OCI-LY3 (cell line): ENCODE measurements around the gene PLEKHD1.
"Not testable (repeated sequence)": the region's sequence is repeated elsewhere in the genome, so short reads cannot be mapped to it uniquely, and the experiment has no call there.

Source experiments
- H2AFZ ChIP-seq: fragments of 200-600, 300-600 bp; shearing (Covaris generic); 2 replicates; pipeline ENCODE4 v1.6.0; 2014; ENCODE audit warnings: antibody characterized with exemption, low read depth, low read length
- H3K27ac ChIP-seq: fragments of 200-600, 300-600 bp; sonication (generic); 2 replicates; pipeline ENCODE4 v1.5.1; 2014; ENCODE audit warnings: mild to moderate bottlenecking, low read length, moderate library complexity, mixed read lengths
- H3K27me3 ChIP-seq: fragments of 200-600, 300-600 bp; sonication (generic); 2 replicates; pipeline ENCODE4 v1.6.1; 2014; ENCODE audit warnings: low read depth, low read length, mixed read lengths
- H3K36me3 ChIP-seq: fragments of 200-600, 300-600 bp; sonication (generic); replicated peaks from 2 replicates; pipeline ENCODE3; 2014; ENCODE audit warnings: low read depth, low read length, mixed read lengths
- H3K4me1 ChIP-seq: fragments of 300-600, 200-600 bp; sonication (generic); 2 replicates; pipeline ENCODE4 v1.6.1; 2014; ENCODE audit warnings: low read length, mixed read lengths
- H3K4me2 ChIP-seq: fragments of 200-600, 300-600 bp; sonication (generic); 2 replicates; pipeline ENCODE4 v1.6.1; 2014; ENCODE audit warnings: low read length, mixed read lengths
- H3K4me3 ChIP-seq: fragments of 300-600, 200-600 bp; sonication (generic); 2 replicates; pipeline ENCODE4 v1.5.1; 2014; ENCODE audit warnings: antibody characterized with exemption, mild to moderate bottlenecking, low read length, moderate library complexity
- H3K79me2 ChIP-seq: fragments of 300-600, 200-600 bp; shearing (Covaris generic); 2 replicates; pipeline ENCODE4 v1.6.1; 2014; ENCODE audit warnings: mild to moderate bottlenecking, low read length, mixed read lengths
- H3K9ac ChIP-seq: fragments of 300-600, 200-600 bp; shearing (Covaris generic); 2 replicates; pipeline ENCODE4 v1.6.0; 2014; ENCODE audit warnings: mild to moderate bottlenecking, low read length, moderate library complexity
- H3K9me3 ChIP-seq: fragments of 200-600, 300-600 bp; shearing (Covaris generic); 2 replicates; pipeline ENCODE4 v1.6.1; 2014; ENCODE audit warnings: low read length, mixed read lengths; ENCODE audit not compliant: insufficient read depth
- H4K20me1 ChIP-seq: fragments of 200-600, 300-600 bp; sonication (generic); 2 replicates; pipeline ENCODE4 v1.6.1; 2016; ENCODE audit warnings: low read length, mixed read lengths; ENCODE audit not compliant: insufficient read depth
- CTCF ChIP-seq: fragments of 200-600, 300-600 bp; sonication (generic); IDR thresholded peaks from 2 replicates; pipeline ENCODE4 v1.5.1; 2014; ENCODE audit warnings: antibody characterized with exemption, low read length, low read depth
- EZH2phosphoT487 ChIP-seq: fragments of 200-600 bp; shearing (Covaris generic); IDR thresholded peaks from 2 replicates; pipeline ENCODE4 v1.6.1; 2018; ENCODE audit warnings: antibody characterized with exemption, mixed run types, low read depth

Gene PLEKHD1

GRCh38 chr14:69491193-69491592, 6.7 kb downstream of the PLEKHD1 start:
- peaks cover 7% of the 10 kb centered on the region; the same call in 1 of the 2 replicates for H3K27me3 ChIP-seq
- H2AFZ ChIP-seq: no peak overlapping the region
- H3K4me3 ChIP-seq: no peak overlapping the region
- no peaks in the 10 kb centered on the region for H3K36me3 ChIP-seq
- H3K4me1 ChIP-seq: no peaks in the 10 kb centered on the region
- no peak overlapping the region for H3K27ac ChIP-seq
- TF ChIP-seq CTCF (no peak), EZH2phosphoT487 (no peak)
- H3K9ac ChIP-seq: no peak overlapping the region
- H3K4me2 ChIP-seq: no peak overlapping the region
- H3K79me2 ChIP-seq: no peaks in the 10 kb centered on the region
- H3K9me3 ChIP-seq: no peaks in the 10 kb centered on the region
- H4K20me1 ChIP-seq: no peaks in the 10 kb centered on the region

GRCh38 chr14:69493038-69493437, 8.5 kb downstream of the PLEKHD1 start:
- H2AFZ ChIP-seq: no peak overlapping the region
- H3K9ac ChIP-seq: no peak overlapping the region
- peaks cover 7% of the 10 kb centered on the region; the same call in 1 of the 2 replicates for H3K27me3 ChIP-seq
- H3K79me2 ChIP-seq: no peaks in the 10 kb centered on the region
- no peak overlapping the region for H3K4me3 ChIP-seq
- H4K20me1 ChIP-seq: no peaks in the 10 kb centered on the region
- H3K9me3 ChIP-seq: no peaks in the 10 kb centered on the region
- no peak overlapping the region for H3K27ac ChIP-seq
- H3K36me3 ChIP-seq: no peaks in the 10 kb centered on the region
- H3K4me1 ChIP-seq: no peaks in the 10 kb centered on the region
- TF ChIP-seq EZH2phosphoT487 (no peak), CTCF (no peak)
- no peak overlapping the region for H3K4me2 ChIP-seq

GRCh38 chr14:69493791-69494190, 9.3 kb downstream of the PLEKHD1 start:
- no peak overlapping the region for H2AFZ ChIP-seq
- no peaks in the 10 kb centered on the region for H4K20me1 ChIP-seq
- peaks cover 7% of the 10 kb centered on the region; the same call in 1 of the 2 replicates for H3K27me3 ChIP-seq
- no peak overlapping the region for H3K4me2 ChIP-seq
- H3K36me3 ChIP-seq: no peaks in the 10 kb centered on the region
- no peak overlapping the region for H3K27ac ChIP-seq
- H3K79me2 ChIP-seq: no peaks in the 10 kb centered on the region
- H3K4me3 ChIP-seq: no peak overlapping the region
- H3K9ac ChIP-seq: no peak overlapping the region
- TF ChIP-seq EZH2phosphoT487 (no peak), CTCF (no peak)
- H3K9me3 ChIP-seq: no peaks in the 10 kb centered on the region
- H3K4me1 ChIP-seq: no peaks in the 10 kb centered on the region

GRCh38 chr14:69495341-69495921, 10.9 kb downstream of the PLEKHD1 start:
- H3K27ac ChIP-seq: no peak overlapping the region

GRCh38 chr14:69497866-69498265, 13.3 kb downstream of the PLEKHD1 start:
- H3K4me3 ChIP-seq, H3K4me2 ChIP-seq, H4K20me1 ChIP-seq, H3K27me3 ChIP-seq, H3K9ac ChIP-seq, H2AFZ ChIP-seq, H3K4me1 ChIP-seq, H3K79me2 ChIP-seq, H3K9me3 ChIP-seq, H3K27ac ChIP-seq, H3K36me3 ChIP-seq: not testable (repeated sequence)

More at GRCh38 chr14:69495341-69495921, 10.9 kb downstream of the PLEKHD1 start:
- no peaks in the 10 kb centered on the region for H3K9me3 ChIP-seq
- peaks cover 7% of the 10 kb centered on the region; the same call in 1 of the 2 replicates for H3K27me3 ChIP-seq
- no peak overlapping the region for H3K4me2 ChIP-seq
- H3K79me2 ChIP-seq: no peaks in the 10 kb centered on the region
- no peak overlapping the region for H3K4me3 ChIP-seq
- H3K4me1 ChIP-seq: no peaks in the 10 kb centered on the region
- no peaks in the 10 kb centered on the region for H3K36me3 ChIP-seq
- TF ChIP-seq EZH2phosphoT487 (no peak), CTCF (no peak)
- H3K9ac ChIP-seq: no peak overlapping the region
- no peaks in the 10 kb centered on the region for H4K20me1 ChIP-seq
- H2AFZ ChIP-seq: no peak overlapping the region

- H3K9ac ChIP-seq, H3K4me1 ChIP-seq, H3K79me2 ChIP-seq, H3K27me3 ChIP-seq, H3K9me3 ChIP-seq, H3K36me3 ChIP-seq, H3K4me3 ChIP-seq, H4K20me1 ChIP-seq, H3K4me2 ChIP-seq, H2AFZ ChIP-seq, H3K27ac ChIP-seq: not testable (repeated sequence)
Measured at GRCh38 chr14:69498286-69498685, 13.8 kb downstream of the PLEKHD1 start.
